MM.1S (cell line): ENCODE measurements around the gene RBFOX2.

ENCODE experiments used
- EZH2 ChIP-seq: fragments of 300-600 bp; sonication (generic); optimal IDR thresholded peaks from 2 replicates; pipeline ENCODE3; 2017; ENCODE audit warnings: low read depth, mild to moderate bottlenecking, antibody characterized with exemption, low read length, mixed read lengths
- EZH2phosphoT487 ChIP-seq: fragments of 300-600 bp; sonication (generic); IDR thresholded peaks from 2 replicates; pipeline ENCODE4 v1.6.1; 2018; ENCODE audit warnings: antibody characterized with exemption, low read length
- TF ChIP-seq, protein P1 (sequence below): fragments of 300-600 bp; sonication (generic); IDR thresholded peaks from 2 replicates; pipeline ENCODE4 v1.5.1; 2016; ENCODE audit warnings: antibody characterized with exemption, low read length, mixed read lengths

DNA sequence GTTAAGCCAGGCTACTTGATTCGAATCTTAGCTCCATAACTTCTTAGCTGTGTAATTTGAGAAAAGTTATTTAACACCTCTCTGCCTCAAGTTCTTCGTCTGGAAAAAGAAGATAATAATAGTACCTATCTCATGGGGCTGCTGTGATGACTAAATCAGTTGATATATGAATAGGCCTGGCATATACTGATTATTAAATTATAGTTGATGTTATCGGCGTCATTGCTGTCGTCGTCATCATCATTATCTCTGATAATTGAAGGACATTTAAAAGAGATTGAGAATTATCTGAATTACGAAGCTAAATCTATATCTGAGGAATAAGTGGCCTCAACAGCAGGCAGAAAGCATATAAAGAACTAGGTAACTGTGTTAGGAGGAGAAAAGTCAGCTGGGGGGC, 165.9 kb downstream of the RBFOX2 start:
- TF ChIP-seq, protein P1, sequence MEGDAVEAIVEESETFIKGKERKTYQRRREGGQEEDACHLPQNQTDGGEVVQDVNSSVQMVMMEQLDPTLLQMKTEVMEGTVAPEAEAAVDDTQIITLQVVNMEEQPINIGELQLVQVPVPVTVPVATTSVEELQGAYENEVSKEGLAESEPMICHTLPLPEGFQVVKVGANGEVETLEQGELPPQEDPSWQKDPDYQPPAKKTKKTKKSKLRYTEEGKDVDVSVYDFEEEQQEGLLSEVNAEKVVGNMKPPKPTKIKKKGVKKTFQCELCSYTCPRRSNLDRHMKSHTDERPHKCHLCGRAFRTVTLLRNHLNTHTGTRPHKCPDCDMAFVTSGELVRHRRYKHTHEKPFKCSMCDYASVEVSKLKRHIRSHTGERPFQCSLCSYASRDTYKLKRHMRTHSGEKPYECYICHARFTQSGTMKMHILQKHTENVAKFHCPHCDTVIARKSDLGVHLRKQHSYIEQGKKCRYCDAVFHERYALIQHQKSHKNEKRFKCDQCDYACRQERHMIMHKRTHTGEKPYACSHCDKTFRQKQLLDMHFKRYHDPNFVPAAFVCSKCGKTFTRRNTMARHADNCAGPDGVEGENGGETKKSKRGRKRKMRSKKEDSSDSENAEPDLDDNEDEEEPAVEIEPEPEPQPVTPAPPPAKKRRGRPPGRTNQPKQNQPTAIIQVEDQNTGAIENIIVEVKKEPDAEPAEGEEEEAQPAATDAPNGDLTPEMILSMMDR, result no peak
- no peak for TF ChIP-seq EZH2
- no peak for TF ChIP-seq EZH2phosphoT487
